HG02642 (cell line): Measurements from ENCODE around the gene CCNT2.
"Not testable (repeated sequence)": the region's sequence is repeated elsewhere in the genome, so short reads cannot be mapped to it uniquely, and the experiment has no call there.

Experiments
- ATAC-seq: cut with Tn5 transposase; IDR thresholded peaks from one replicate; pipeline ENCODE4 v1.9.1; 2021; ENCODE audit warnings: mild to moderate bottlenecking; ENCODE audit not compliant: unreplicated experiment, poor library complexity

The CCNT2 gene

DNA sequence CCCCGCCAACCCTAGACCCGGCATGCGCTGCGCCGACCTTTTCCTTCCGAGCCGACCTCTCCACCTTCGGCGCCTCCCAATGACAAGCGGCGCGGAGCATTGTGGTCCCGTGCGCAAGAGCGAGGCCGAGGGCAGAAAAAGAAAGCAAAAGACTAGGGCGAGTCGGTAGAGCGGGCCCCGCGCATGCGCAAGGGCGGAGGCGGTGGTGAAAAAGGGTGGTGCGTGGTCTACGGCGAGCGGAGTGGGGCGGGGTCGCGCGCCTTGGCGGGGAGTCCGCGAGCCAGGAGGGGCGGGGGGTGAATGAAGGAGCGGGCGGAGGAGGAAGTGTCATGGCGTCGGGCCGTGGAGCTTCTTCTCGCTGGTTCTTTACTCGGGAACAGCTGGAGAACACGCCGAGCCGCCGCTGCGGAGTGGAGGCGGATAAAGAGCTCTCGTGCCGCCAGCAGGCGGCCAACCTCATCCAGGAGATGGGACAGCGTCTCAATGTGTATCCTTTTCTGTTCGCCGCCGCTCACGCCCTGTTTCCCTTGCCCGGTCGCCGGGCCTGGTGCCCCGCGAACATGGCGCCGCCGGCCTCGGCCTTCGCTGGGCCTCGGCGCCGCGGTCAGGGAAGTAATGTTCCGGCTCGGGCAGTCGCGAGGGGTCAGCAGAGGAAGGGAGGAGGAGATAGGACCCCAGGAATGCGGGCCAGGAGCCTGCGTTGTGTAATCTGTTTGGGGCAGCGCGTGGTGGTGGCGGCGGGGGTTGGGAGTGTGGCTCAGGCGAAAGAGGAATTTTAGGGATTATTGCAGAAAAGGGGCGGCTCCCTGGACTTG lies at the start of gene CCNT2:
Gene CCNT2, plus strand, starts transcription at position 297 of the 815 bp plus-strand sequence. Its CDS starts 33 bp downstream, at position 330.
- peak; percentile 87 for ATAC-seq

DNA sequence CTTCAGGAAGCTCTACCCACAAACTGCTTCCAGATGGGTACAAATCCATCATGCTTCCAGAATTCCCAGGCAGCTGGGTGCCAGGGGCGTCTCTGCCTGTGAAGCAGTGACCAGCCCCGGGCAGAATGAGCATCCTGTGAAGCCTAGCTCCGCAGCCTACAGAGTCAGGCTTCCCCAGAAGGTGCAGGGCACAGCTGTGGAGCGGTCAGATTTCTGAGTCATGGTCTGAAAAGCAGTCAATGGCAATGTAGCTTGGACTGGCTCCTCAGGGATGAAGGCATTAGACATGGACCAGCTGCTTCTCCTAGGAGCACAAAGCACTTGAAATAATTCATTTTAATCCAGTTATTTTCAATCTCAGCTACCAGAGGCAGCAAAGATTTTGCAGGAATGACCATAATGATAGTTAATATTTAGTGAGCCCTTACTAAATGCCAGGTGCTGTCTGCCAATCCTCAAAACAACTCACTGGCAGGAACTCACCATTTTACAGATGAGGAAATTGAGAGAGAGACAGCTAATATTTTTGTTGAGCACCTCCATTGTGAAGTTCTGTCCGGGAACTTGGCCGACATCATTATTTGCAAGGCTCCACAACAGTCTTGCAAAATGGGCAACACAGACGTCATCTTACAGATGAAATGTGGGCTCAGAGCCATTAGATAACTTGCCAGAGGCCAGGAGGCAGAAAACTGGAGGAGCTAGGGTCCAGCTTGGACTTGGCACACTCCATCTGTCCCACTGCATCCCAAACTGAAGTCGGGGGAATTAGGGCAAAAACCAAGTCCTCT lies 48.5 kb upstream of the CCNT2 start:
- no peak for ATAC-seq

DNA sequence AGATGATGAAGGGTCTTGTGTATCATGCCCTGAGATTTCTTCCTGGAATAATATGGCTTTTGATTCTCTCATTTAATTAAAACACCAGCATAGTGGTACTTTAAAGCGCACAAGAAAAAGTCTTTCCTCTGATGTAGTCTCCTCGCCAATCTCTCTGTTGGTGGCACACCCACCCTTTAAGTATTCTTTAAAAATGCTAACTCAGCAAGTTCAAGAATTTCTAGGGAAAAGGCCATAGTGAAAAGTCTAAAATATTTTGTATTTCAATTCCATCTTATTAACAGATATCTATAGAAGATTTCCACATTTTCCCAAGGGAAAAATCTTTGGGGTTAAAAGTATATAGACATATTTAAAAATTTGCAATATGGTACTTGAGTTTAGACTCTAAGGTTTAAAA lies 45.5 kb upstream of the CCNT2 start:
- no peak for ATAC-seq

DNA sequence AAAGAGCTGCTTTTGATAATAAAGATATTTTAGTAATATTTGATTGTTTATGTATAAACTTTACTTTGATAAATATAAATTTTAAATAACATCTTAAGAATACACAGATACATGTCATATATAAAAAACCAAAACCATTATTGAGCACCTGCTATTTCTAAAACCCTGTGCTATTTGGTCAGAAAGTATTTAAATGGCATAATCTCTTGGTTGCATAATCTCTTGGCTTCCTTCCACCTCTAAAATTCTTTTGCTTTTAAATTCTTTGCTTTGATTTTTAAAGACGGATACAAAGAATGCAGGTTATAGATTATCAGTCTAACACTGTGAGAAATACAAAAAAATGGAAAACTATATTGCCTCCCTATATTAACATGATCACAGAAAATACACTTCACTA lies 43.3 kb upstream of the CCNT2 start:
- no peak for ATAC-seq

DNA sequence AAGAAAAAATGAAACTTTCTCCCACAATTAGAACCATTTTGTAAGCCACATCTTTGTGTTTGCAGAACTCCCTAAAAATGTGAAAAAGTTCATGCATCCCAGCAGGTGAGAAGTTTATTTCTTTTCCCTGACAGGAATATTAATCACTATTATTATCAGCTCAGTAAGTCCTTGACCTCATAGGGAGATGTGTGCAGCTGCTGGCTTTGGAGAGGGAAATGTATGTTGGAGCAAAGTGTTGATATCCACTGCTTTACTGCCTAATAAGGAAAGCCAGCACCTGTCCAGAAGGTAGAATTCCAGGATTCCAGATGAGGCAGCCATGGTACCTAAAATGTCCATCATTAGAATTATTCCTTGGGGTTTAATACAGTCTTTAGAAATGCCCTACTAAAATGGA lies 35.8 kb upstream of the CCNT2 start:
- no peak for ATAC-seq

DNA sequence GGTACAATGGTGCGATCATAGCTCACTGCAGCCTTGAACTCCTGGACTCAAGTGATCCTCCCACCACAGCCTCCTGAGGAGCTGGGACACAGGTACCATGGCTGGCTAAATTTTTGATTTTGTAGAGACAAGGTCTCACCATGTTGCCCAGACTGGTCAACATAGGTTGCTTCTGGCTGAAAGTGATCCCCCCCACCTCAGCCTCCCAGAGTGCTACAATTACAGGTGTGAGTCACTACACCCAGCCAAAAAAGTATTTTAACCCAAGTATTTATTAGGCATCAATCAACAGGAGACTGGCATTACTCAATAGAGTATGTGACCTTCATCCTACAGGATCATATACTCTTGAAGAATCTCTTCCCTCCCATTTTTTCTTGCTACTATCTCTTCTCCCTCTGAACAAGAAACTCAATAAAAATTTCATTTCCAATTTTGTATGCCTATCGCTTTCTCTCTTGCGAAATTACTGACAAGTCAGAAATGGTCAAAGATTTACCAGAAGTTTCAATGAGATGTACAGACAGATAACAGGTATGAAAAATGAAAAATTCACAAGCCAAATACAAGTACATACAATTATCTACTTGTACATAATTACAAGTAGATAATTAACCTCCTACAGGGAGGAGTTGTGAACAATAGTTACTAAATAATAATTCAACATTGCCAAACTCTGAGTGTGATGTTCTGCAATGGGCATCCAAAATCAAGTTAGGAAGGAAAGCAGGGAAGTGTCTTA lies 34.9 kb upstream of the CCNT2 start:
- ATAC-seq = no peak

DNA sequence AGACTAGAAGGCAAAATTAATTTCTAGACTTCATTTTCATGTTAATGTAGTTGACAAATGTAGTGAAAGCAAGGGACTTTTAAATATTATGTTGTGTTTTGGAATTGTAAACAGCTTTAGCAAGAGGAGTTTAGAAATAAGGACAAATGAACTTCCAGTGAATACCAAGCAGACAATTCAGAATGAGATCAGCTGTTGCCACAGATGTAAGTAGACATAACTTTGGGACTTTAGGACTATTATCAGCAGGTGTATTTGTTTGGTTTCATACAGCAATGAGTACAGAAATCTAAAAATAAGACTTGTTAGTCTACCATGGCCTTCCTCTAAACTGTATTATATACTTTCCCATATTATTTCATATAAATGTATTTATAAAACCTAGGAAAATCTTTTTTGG lies 34.2 kb upstream of the CCNT2 start:
- ATAC-seq = no peak

DNA sequence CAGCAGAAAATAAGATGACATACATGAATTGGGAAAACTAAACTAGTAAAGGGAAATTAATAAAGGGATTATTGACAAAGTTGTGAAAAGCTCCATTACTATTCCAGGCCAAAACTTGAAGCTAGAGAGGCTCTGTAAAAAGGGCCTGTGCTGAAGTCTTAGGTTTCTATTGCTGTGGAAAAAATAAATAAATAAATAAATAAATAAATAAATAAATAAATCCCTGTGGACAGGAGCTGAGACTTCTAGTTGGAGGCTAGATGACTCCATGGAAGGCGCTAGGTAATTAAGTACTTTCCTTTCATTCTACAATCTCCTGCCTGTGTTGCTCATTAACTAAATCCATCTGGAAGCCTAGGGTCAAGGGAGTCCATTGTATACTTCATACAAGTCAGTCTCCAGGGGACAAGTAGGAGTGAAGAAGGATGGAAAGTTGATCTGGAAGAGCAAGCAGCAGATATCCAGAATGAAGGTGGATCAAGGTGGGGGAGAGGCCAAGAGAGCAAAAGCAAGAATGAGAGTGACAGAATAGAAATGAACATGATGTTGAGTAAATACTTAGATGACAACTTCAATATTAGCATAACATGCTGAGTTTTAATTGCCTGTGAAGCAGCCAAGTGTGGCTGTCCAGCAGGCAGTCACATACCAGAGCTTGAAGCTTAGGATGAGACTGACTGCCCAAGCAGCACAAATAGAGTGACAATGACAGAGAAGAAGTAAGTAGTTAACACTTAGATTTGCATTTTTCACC lies 26.2 kb upstream of the CCNT2 start:
- no peak for ATAC-seq

DNA sequence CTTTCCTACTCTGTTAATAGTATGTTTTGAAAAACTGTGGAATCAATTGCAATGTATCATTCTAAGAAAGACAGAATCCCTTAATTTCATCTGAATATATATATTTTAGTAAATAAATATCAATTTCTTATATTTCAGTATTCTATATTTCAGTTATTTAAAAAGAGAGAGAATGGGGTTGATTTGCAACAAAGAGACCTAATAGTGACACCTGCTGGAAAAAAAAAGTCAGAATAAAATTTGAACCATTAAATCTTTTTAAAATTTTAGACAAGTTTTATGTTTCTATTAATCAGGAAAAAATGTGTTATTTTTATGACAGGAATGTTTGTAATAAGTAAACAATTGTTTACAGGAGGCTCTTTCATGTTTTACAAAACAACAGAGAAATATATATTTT lies 20.7 kb upstream of the CCNT2 start:
- no peak for ATAC-seq

DNA sequence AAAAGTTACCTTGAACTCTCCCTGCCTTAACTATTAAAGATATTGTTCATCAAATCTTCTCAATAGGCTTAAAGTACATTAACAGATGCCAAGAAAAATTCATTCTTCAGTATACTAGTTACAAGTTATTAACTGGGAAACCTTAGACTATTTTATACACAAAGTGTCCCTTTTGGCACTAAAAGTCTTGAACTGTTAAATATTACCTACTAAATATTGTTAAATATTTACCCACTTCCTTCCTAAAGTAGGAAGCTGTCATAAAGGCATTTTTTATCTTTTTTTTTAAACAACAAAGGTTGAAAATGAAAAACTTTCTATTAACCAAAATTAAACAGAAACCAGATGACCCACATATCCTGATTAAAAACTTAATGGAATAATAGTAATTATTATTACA lies 19.4 kb upstream of the CCNT2 start:
- ATAC-seq = no peak

DNA sequence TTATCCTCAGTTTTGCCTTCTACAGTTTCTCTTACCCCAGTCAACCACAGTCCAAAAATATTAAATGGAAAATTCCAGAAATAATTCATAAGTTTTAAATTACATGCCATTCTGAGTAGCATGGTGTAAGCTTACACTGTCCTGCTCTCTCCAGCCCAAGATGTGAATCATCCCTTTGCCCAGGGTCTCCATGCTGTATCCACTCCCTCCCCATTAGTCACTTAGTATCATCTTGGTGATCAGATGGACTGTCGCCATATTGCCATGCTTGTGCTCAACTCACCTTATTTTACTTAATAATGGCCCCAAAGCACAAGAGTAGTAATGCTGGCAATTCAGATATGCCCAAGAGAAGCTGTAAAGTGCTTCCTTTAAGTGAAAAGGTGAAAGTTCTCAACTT lies 18.5 kb upstream of the CCNT2 start:
- no peak for ATAC-seq

DNA sequence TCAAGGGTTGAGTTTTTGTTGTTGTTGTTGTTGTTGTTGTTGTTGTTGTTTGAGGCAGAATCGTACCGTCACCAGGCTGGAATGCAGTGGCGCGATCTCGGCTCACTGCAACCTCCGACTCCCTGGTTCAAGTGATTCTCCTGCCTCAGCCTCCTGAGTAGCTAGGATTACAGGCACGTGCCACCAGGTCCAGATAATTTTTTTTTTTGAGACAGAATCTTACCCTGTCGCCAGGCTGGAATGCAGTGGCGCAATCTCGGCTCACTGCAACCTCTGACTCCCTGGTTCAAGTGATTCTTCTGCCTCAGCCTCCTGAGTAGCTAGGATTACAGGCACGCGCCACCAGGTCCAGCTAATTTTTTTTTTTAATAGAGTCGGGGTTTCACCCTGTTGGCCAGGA lies 14.9 kb upstream of the CCNT2 start:
- not testable (repeated sequence) for ATAC-seq

DNA sequence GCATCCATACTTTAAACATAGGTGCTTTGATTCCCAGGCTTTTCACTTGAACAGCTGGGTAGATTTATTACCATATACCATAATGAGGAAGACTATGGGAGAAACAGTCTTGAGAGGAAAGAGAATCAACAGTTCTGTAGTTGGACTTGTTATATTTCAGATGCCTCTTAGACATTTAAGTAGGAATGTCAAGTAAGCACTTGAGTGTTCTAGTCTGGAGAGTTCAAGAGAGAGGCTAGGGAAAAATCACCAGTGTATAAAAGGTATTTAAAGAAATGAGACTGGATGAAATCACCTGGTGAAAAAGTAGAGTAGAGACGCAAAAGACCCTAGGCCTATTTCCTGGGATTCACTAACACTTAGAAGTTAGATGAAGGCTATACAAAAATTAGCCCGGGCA lies 13.5 kb upstream of the CCNT2 start:
- no peak for ATAC-seq

DNA sequence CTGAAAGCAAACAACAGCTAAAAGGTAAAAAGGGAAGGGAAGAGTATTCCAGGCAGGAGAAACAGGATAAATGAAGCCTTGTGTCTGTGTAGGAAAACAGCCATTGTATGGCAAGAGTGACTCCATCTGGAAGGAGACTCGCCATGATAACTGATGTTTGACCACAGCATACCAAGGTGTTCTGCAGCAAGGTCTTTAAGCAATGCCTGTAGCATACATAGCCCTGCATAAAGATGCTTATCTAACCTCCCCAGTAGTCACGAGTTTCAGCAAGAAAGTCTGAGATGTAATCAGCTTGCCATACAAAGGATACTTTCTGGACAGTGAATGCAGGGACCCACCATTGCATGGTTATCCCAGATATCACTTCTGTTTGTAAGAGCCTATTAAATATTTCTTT lies 11.9 kb upstream of the CCNT2 start:
- no peak for ATAC-seq

DNA sequence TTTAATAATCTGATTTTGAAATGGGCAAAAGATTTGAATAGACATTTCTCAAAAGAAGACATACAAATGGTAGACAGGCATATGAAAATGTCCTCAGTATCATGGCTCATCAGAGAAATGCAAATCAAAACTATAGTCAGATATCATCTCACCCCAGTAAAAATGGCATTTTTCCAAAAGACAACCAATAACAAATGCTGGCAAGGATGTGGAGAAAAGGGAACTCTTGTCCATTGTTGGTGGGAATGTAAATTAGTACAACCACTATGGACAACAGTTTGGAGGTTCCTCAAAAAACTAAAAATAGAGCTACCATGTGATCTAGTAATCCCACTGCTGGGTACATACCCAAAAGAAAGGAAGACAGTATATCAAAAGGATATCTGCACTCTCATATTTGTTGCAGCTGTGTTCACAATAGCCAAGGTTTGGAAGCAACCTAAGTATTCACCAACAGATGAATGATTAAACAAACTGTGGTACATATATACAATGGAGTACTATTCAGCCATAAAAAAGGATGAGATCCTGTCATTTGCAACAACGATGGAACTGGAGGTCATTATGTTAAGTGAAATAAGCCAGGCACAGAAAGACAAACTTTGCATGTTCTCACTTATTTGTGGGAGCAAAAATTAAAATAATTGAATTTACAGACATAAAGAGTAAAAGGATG lies 11.0 kb upstream of the CCNT2 start:
- not testable (repeated sequence) for ATAC-seq

DNA sequence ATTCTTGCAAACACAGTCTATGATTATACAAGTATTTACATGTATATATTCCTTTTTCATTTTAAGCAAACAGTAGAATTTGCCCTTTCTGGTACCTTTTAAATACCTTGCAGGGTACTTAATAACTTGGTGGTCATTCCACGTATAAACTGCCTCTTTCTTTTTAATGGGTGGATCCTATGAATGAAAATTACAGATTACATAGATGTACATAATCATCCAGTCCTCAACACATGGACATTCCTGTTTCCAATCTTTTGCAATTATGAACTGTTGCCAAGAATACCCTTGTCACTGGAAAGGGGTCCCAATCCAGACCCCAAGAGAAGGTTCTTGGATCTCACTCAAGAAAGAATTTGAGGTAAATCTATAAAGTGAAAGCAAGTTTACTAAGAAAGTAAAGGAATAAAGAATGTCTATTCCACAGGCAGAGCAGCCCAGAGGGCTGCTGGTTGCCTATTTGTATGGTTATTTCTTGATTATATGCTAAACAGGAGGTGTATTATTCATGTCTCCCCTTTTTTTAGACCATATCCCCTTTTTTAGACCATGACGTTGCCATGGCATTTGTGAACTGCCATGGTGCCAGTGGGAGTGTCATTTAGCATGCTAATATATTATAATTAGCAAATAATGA lies 7.7 kb upstream of the CCNT2 start:
- no peak for ATAC-seq

DNA sequence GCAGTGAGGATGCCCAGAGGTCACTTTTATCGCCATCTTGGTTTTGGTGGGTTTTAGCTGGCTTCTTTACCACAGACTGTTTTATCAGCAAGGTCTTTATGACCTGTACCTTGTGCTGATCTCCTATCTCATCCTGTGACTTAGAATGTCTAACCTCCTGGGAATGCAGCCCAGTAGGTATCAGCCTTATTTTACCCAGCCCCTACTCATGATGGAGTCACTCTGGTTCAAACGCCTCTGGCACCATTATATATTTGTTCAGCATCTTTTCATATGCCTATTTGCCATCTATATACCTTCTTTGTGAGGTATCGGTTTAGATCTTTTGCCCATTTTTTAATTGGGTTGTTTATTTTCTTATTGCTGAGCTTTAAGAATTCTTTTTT lies 7.2 kb upstream of the CCNT2 start:
- ATAC-seq = no peak

DNA sequence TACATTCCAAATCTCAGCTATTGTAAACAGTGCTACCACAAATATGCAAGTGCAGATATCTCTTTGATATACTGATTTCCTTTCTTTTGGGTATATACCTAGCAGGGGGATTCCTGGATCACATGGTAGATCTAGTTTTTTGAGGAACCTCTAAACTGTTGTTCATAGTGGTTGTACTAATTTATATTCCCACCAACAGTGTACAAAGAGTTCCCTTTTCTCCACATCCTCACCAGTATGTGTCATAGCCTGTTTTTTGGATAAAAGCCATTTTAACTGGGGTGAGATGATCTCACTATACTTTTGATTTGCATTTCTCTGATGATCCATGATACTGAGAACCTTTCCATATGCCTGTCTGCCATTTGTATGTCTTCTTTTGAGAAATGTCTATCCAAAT lies 6.3 kb upstream of the CCNT2 start:
- no peak for ATAC-seq

DNA sequence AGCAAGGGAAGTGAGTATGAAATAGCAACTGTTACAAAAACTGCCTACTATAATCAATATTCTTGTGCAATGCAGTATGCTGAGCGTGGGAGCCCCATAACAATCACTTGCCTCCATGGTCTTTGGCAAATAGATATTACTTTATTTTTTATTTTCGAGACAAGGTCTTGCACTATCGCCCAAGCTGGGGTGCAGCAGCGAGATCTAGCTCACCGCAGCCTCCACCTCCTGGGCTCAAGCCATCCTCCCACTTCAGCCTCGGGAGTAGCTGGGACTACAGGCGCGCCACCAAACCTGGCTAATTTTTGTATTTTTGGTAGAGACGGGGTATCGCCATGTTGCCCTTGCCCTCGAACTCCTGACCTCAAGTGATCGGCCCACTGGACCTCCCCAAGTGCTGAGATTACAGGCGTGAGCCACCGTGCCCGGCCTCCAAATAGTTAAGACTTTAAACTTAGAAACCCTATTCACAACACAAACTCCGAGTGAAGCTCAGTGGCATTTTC lies 1.2 kb upstream of the CCNT2 start:
- no peak for ATAC-seq
